Measurements from ENCODE around the gene C1QTNF12.

Gene C1QTNF12, protein sequence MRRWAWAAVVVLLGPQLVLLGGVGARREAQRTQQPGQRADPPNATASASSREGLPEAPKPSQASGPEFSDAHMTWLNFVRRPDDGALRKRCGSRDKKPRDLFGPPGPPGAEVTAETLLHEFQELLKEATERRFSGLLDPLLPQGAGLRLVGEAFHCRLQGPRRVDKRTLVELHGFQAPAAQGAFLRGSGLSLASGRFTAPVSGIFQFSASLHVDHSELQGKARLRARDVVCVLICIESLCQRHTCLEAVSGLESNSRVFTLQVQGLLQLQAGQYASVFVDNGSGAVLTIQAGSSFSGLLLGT

DNA sequence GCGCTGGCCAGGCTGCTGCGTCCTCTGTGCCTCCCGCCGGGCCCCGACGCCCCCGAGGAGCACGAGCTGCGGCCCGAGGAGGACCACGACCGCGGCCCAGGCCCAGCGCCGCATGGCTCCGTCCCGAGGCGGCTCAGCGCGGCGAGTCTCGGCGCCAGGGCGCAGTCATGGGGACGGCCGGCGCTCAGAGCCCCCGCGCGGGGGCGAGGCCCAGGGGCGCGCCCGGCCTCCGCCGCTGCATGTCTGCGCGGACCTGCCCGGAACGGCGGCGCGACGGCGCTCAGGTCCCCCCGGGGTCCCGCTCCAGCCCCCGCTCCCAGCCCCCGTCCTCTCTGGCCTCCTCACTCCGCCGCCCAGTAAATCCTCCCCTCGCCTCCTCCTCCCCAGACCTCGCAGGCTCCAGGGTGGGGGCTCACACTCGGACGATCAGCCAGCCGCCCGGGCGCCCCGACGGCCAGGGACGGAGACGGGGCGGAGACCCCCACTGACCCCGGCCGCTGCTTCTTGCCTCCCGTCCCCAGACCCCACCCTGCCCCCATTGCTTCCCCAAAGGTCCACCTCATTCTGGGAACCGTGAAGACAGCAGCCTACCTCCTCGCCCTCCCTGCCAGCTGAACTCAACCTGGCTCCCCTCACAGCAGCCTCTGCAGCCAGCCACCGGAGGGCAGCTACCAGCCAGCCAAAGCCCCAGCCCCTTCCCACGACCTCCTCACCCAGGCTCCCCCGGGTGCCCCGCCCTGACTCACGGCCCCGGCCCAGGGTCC, at the start of gene C1QTNF12:
C1QTNF12 (minus strand) TSS at position 146 of the 764 bp plus-strand sequence; CDS start at position 114, 32 bp downstream.
- H3K27ac ChIP-seq: no peak within 1 kb of the TSS
- TF ChIP-seq, protein P1, sequence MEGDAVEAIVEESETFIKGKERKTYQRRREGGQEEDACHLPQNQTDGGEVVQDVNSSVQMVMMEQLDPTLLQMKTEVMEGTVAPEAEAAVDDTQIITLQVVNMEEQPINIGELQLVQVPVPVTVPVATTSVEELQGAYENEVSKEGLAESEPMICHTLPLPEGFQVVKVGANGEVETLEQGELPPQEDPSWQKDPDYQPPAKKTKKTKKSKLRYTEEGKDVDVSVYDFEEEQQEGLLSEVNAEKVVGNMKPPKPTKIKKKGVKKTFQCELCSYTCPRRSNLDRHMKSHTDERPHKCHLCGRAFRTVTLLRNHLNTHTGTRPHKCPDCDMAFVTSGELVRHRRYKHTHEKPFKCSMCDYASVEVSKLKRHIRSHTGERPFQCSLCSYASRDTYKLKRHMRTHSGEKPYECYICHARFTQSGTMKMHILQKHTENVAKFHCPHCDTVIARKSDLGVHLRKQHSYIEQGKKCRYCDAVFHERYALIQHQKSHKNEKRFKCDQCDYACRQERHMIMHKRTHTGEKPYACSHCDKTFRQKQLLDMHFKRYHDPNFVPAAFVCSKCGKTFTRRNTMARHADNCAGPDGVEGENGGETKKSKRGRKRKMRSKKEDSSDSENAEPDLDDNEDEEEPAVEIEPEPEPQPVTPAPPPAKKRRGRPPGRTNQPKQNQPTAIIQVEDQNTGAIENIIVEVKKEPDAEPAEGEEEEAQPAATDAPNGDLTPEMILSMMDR (conservative IDR thresholded peaks at IDR 0.05): no peak
- TF ChIP-seq ZFX (IDR thresholded peaks at IDR 0.05): no peak

DNA sequence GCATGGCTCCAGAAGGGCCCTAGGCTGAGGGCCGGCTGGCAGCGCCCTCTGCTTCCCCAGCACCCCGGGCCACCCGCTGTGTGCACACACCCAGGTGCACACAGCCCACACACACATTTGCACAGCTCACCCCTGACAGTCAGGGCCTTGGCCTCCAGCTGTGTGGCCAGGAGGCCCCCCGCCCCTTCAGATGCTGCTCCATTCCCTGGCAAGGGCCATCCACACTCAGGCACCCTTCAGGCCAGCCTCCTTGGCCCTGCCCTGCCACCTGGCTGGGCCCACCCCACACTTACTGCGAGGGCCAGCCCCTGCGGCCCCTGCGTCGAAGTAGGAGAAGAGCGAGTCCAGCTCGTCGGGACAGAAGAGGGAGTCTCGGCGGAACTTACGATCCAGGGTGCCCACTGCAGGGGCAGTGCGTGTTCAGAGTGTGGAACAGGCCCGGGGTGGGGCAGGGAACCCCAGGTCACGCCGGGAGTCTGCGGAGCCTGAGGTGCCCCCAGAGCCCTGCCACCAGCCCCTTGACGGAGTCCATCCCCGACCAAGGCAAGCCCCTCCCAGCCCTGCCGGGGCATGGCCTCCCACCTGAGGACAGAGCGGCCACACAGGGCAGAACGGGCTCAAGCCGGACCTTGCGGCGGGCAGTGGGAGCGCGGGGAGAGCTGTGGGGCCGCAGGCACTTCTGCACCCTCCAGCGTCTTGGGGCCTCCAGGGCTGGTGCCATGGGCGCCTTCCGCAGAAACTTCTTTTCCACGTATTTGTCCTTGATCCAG, 48.8 kb upstream of the C1QTNF12 start:
- TF ChIP-seq, protein P1 (conservative IDR thresholded peaks at IDR 0.05): no peak
- no peak overlapping the region for H3K27ac ChIP-seq

DNA sequence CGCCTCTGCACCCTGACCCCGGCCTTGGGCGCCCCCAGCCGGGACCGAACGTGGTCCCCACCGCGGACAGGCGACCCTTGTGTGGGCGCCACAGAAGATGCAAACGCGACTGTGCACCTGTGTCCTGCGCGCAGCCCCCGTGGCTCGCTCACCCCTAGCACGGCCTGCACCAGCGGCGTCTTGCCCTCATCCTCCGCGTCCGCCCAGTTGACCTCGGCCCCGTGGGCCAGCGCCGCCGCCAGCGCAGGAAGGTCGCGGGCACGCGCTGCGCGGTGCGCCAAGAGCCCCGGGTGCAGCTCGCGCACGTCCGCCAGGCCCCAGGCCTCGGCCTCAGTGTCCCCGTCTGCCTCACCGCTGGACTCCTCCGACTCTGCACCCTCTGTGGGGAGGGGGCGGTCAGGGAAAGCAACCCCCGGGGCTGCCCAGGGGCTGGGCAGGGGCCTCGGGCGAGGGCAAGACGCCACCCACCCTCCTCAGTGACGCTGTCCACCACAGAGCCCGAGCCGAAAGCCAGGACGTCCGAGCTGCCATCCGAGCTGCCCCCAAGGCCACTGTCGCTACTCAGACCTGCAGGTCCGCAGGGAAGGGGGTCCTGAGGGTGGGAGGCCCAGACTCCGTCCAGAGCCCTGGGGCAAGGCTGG, 47.8 kb upstream of the C1QTNF12 start:
- no peak overlapping the region for H3K27ac ChIP-seq
- no peak for TF ChIP-seq ZFX (IDR thresholded peaks at IDR 0.05)

DNA sequence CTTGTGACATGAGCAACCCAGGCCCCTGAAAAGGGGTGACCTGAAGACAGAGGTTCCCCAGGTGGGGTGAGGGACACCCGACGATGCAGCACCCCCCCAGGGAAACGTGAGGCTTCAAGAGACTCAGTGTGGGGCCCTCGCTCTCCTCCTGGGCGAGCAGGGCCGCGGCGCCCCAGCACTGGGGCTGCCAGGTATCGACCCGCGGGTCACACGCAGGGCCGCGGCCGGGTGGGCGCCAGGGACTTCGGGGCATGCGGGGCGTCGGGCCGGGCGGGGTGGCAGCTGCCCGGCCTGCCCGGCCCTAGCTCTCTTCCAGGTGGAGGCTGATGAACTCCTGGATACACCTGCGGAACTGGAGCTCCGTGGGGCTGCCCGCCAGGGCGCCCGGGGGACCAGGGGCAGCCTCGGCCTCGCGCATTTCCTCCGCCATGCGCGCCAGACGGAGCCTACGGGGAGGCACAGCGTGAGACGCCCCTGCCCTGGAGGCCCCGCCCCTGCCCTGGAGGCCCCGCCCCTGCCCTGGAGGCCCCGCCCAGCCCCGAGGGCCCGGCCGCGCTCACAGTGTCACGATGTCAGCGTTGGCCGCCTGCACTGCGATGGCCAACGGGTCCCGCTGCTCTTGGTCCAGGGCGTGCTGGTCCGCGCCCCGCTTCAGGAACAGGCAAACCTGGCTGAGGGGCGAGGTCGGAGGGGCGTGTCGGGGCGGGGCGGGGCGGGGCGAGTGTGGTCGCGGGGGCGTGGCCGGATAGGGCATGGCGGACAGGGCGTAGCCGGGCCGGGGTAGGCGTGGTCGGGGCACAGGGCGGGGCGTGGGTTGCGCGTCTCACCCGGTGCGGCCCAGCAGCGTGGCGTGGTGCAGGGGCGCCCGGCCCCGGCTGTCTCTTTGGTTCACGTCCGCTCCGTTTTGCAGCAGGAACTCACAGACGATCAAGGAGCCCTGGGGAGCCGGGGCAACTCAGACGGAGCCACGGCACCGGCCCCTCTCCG, 47.0 kb upstream of the C1QTNF12 start:
- TF ChIP-seq, protein P1 (conservative IDR thresholded peaks at IDR 0.05): no peak
- no peak for TF ChIP-seq ZFX (IDR thresholded peaks at IDR 0.05)
- no peak overlapping the region for H3K27ac ChIP-seq

DNA sequence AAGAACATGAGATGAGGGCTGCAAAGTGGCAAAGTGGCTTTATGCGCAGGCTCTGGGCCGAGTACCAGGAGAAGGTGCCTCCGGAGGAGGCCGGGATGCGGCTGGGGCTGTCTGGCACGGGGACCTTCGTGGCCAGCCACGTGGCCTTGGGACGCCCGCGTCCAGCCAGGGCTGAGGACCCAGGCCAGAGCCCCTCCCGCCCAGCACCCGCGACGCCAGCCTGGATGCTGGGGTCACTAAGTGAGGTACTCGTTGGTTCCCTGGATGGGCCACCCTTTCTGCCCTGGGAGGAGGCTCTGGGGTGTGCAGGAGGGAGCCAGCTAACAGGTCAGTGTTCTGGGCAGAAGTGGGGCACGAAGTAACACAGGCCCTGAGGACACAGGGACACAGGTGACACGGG, 46.3 kb upstream of the C1QTNF12 start:
- TF ChIP-seq ZFX (IDR thresholded peaks at IDR 0.05): no peak
- TF ChIP-seq, protein P1 (conservative IDR thresholded peaks at IDR 0.05): no peak
- H3K27ac ChIP-seq: no peak overlapping the region

DNA sequence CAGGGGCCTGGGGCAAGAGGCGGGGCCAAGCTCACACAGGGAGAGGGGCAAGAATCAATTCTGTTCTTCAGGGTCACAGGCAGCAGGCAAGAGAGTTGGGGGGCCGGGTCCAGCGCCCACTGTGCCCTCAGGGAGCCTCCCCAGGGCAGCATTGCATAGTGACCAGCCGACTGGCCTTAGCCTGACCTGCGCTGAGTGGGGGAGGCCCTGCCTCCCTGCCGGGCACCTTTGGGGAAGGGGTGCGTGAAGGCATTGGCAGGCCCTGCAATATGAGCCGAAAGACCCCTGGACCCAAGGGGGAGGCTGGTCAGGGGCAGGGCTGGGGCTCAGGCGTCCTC, 45.9 kb upstream of the C1QTNF12 start:
- TF ChIP-seq ZFX (IDR thresholded peaks at IDR 0.05): no peak
- TF ChIP-seq, protein P1 (conservative IDR thresholded peaks at IDR 0.05): no peak
- no peak overlapping the region for H3K27ac ChIP-seq

Data from C4-2B (cell line).